GM12873 (cell line): ENCODE measurements around the gene PCSK5.

Experiments
- TF ChIP-seq, protein P1 (sequence below): IDR thresholded peaks from 2 replicates; pipeline ENCODE4 v1.5.1; 2012; ENCODE audit warnings: low read depth, mild to moderate bottlenecking, moderate library complexity, low read length, control low read depth; ENCODE audit not compliant: insufficient read depth; ENCODE audit errors: missing control alignments

Gene PCSK5

DNA sequence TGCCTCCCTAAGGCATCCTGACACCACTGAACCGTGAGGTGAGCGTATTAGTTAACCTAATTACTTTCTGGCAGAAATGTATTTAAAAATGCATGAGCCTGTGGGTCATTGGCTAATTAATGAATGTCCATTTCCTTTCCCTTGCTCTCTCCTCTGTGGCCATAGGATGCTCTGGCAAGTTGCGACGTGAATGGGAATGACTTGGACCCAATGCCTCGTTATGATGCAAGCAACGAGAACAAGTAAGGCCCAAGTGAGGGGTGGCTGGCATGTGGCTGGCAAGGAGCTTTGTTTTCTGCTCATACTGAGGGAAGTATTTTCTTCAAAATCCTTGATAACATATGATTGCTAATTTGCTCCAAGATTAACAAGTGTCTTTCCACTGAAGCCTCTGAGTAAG is 136.3 kb downstream of the PCSK5 start:
- TF ChIP-seq, protein P1, sequence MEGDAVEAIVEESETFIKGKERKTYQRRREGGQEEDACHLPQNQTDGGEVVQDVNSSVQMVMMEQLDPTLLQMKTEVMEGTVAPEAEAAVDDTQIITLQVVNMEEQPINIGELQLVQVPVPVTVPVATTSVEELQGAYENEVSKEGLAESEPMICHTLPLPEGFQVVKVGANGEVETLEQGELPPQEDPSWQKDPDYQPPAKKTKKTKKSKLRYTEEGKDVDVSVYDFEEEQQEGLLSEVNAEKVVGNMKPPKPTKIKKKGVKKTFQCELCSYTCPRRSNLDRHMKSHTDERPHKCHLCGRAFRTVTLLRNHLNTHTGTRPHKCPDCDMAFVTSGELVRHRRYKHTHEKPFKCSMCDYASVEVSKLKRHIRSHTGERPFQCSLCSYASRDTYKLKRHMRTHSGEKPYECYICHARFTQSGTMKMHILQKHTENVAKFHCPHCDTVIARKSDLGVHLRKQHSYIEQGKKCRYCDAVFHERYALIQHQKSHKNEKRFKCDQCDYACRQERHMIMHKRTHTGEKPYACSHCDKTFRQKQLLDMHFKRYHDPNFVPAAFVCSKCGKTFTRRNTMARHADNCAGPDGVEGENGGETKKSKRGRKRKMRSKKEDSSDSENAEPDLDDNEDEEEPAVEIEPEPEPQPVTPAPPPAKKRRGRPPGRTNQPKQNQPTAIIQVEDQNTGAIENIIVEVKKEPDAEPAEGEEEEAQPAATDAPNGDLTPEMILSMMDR: no peak

DNA sequence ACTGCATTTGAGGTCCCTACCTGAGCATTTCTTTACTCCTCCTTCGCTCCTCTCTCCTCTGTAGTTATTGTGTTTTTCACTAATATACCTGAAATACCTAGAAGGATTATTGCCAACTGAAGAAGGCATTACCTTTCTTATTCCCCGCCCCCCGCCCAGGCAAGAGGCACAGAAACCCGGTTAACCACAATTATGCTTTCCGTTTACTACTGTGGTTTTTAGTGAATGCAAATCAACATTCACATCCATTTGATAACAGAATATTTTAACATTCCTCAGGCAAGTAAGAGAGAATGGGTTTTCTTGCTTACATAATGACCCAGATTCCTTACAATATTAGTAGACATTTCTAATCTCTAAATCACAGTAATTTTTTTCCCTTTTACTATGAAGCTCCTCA is 136.9 kb downstream of the PCSK5 start:
- TF ChIP-seq, protein P1: no peak

DNA sequence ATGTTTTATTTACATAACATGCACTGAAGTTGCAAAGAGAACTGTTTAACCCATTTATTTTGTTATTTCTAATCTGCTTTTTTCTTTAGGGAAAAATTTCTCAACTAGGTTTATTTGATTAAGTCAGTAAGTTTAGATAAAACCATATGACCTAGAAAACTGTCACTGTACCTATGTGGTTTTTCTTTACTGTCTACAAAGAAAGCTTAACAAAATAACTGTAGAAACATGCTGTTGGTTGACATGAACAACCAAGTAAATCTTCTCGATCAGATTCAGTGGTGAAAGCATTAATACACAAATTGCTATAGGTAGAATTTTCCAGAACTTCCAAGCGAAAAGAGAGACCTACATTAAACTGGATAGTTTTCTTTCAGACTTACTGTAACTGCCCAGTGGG is 137.4 kb downstream of the PCSK5 start:
- TF ChIP-seq, protein P1: no peak

DNA sequence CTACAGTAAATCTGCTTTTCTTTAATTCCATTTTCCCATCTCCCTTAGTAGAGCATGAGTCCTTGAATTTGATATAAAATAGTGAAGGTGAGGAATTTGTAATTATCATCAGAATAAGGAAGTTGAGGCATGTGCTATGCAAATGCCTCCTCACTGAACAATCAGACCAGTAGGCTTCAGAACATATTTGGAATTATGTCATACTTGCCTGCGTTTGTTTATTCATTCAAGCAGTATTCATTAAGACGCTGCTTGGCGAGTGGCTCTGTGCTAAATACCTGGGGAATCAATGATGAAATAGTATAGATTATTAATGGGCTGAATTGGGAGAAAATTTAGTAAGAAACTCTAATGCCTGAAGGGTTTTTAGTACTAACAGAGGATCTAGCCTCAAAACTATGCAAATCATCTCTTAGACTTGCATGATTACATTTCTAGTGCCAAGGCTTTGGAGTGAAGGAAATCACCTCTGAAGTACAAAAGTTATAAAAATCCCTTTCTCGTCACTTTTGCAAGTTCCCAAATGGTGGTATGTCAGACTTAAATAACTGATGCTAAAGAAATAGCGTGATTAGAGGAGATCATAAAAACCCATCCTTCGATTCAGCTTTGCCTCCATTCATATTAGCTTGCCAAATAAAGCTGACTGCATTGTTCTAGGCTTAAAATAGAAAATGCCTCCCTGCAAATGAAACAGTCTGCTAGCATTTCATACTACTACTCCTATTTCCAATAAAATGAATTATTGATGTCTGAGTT is 141.7 kb downstream of the PCSK5 start:
- TF ChIP-seq, protein P1: no peak

DNA sequence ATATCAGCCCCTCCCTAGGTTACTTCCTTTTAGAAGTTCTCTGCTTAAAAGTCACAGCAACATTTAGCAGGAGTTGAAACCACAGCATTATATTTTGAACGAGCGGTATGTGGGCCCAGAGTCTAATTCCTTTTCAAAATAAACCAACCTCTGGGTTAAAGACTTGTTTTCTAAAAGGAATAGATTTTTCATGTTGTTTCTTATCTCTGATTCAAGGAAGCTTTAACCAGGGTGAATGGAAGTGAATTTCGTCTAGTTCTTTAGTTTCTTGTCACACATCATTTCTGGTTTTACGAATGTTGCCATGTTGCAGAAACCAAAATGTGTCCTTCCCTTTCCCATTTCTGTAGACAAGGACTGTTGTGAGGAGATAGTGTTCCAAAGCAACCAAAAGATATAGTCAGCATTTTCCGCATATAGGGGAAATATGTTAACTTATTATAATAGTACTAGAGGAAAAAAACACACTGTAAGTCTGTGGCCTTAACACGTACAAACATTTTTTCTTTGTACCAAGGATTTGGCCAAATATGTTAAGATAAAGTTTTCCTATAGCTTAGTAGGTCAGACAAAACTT is 142.4 kb downstream of the PCSK5 start:
- TF ChIP-seq, protein P1: no peak

DNA sequence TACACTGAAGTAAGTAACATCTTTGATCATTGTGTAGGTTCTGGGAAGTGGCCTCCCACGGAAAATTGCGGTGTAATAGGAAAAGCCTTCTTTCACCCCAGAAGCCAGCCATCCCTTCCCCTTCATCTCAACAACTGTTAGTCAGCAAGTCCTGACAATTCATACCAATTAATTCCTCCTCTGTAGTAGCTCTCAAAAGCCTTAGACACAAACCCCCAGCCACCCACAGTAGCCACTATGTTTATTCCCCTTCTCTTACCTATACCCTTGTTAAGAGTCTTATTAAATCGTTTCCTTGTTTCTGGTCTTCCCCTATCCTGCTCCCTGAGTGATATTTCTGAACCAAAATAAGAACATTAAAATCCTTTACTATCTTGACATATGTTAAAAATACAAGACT is 143.6 kb downstream of the PCSK5 start:
- TF ChIP-seq, protein P1: no peak

DNA sequence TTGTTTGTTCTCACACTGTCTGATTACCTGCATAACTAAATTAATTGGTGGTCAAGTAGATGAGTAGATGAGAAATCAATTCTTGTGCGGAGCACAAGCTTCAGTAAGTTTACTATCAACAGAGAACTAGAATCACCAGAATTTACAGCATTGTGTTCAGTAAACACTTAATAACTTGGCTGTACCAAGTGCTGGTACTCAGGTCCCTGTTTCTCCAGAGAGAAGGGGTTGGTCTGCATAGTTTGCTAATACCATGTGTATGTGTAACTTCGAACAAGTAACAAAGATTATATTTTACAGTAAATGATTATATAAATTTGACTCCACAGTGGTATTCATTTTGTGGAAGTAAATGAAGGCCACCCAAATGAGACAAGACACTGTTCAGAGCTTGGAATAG is 146.3 kb downstream of the PCSK5 start:
- TF ChIP-seq, protein P1: no peak
